HG03571 (cell line): ENCODE data around the gene TTC13.

Source experiments
- ATAC-seq: cut with Tn5 transposase; IDR thresholded peaks from one replicate; pipeline ENCODE4 v1.9.1; 2021; ENCODE audit not compliant: unreplicated experiment

Gene TTC13

DNA sequence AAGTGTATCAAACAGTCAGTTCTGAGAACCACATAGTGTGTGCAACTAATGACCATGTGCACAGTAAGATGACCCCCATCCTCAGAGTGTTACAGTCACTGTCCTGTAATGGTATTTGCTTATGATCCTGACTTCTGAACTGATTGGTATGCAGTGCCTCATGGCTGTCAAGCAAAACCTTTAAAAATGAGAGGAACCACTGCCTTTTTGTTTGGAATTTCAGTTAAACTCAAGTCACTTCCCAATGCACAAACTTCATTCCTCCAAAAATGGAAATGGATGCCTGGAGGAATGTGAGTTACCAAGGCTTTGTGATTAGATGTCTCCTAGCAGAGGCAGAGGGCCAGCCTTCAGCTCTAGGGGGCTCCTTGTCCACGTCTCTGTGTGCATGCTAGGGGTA is 120.8 kb downstream of the TTC13 start:
- no peak for ATAC-seq

DNA sequence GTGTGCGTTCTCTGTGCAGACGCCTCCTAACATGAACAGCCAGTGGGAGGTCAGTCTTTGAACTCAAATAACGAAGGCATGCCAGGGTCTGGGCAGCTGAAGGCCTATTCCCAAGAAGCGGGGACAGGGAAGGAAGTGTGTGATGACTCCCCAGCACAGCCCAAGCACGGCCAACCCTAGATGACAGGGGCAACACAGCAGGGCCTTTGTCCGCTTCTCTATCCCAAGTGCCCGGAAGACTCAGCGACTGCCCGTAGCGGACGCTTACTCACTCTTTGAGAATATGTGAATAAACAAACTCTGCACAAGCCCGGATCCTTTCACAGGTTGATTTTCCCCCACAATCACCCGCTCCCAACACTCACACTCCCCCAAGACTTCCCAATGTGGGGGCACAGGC is 121.6 kb downstream of the TTC13 start:
- no peak for ATAC-seq
